Thyroid gland (tissue), 4 donors: ENCODE data around the gene PRKCE. TPM values are rescaled to one million over a fixed set of nuclear protein-coding genes. Genes with fewer than 3 reads are reported as not detected.

ENCODE experiments used
- DNase-seq, 2 donors: peaks; one replicate each; pipeline ENCODE4 v3.0.0-alpha.2; 2019
- H3K27ac ChIP-seq, 3 donors: fragments of 200-600 bp; sonication (generic); 1 replicate in 2 of 3; 2 replicates in 1 of 3; pipeline ENCODE4 v1.5.1; 2016 to 2019; ENCODE audit warnings: mild to moderate bottlenecking in 1 of 3, moderate library complexity in 1 of 3
- H3K27me3 ChIP-seq: fragments of 200-600 bp; sonication (generic); one replicate; pipeline ENCODE4 v1.5.1; 2019
- H3K36me3 ChIP-seq, 2 donors: fragments of 200-600 bp; sonication (generic); one replicate each; pipeline ENCODE4 v1.5.1; 2016 to 2019
- H3K4me1 ChIP-seq, 2 donors: fragments of 200-600 bp; sonication (generic); one replicate each; pipeline ENCODE4 v1.5.1; 2017 to 2019
- H3K4me3 ChIP-seq, 3 donors: fragments of 200-600 bp; sonication (generic); replicated peaks in 1 of 3; 1 replicate in 2 of 3; 2 replicates in 1 of 3; pipeline ENCODE4 v1.5.1; 2016; ENCODE audit warnings: mild to moderate bottlenecking in 1 of 3
- H3K9me3 ChIP-seq: fragments of 200-600 bp; sonication (generic); one replicate; pipeline ENCODE4 v1.5.1; 2017
- POLR2A ChIP-seq, 2 donors: fragments of 450-650 bp; IDR thresholded peaks; one replicate each; pipeline ENCODE4 v1.6.1; 2017; ENCODE audit warnings: antibody characterized with exemption in 2 of 2, mild to moderate bottlenecking in 2 of 2, moderate library complexity in 1 of 2
- WGBS, 2 donors: methylation state at CpG; one replicate each; pipeline ENCODE4 v1.1.5; 2017; 5-methylcytosine and 5-hydroxymethylcytosine counted together
- intact Hi-C: fragments of 100-400 bp; cut with DNase I; formaldehyde crosslinking; loops from one replicate; pipeline ENCODE4 v1.15.1; 2023
- total RNA-seq, 4 donors: library from RNA; depleted of rRNA; stranded (reverse); fragments of >200 nt; gene quantifications; one replicate each; pipeline ENCODE4 v1.2.3, GENCODE V29; 2016
- TF ChIP-seq, protein P1 (sequence below), 6 experiments: fragments of 200-600 bp in 3 of 6; fragments of 450-650 bp in 3 of 6; sonication (generic) in 3 of 6; IDR thresholded peaks; one replicate each; pipeline ENCODE4 v1.5.1; 2016 to 2019; ENCODE audit warnings: antibody characterized with exemption in 6 of 6, mild to moderate bottlenecking in 2 of 6, inconsistent platforms in 1 of 6, moderate library complexity in 1 of 6

PRKCE gene
- total RNA-seq, 4 donors from 2014 or later, result 8.4 to 35.3 (median 15.2) TPM

DNA sequence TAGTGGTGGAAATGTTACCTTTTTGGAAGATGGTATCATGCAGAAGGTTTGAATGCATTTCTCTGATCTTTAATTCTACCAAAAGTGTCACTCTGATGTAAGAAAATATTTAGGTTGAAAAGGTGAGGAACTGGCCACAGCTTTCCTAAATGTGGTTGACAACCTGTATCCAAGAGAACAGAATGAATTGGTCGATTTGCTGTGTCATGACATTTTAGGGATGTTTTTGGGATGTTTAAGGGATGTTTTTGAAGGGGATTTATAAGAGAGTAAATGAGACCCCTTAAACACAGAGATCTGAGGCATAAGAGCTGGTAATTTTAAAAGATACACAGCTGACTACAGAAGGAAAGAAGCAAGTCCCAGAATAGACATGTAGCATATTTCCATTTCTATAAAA, 375.0 kb downstream of the PRKCE start:
- Histone ChIP-seq H3K4me3 (no peak overlapping the region), H3K27ac (no peak overlapping the region), H3K27me3 (no peaks in the 10 kb centered on the region), H3K4me1 (peaks cover 11 to 16% of the 10 kb centered on the region in 2 donors), H3K36me3 (no peaks in the 10 kb centered on the region), H3K9me3 (no peaks in the 10 kb centered on the region)
- no peak for DNase-seq
- intact Hi-C loops, result no loop called here
- TF ChIP-seq, protein P1, sequence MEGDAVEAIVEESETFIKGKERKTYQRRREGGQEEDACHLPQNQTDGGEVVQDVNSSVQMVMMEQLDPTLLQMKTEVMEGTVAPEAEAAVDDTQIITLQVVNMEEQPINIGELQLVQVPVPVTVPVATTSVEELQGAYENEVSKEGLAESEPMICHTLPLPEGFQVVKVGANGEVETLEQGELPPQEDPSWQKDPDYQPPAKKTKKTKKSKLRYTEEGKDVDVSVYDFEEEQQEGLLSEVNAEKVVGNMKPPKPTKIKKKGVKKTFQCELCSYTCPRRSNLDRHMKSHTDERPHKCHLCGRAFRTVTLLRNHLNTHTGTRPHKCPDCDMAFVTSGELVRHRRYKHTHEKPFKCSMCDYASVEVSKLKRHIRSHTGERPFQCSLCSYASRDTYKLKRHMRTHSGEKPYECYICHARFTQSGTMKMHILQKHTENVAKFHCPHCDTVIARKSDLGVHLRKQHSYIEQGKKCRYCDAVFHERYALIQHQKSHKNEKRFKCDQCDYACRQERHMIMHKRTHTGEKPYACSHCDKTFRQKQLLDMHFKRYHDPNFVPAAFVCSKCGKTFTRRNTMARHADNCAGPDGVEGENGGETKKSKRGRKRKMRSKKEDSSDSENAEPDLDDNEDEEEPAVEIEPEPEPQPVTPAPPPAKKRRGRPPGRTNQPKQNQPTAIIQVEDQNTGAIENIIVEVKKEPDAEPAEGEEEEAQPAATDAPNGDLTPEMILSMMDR (IDR thresholded peaks at IDR 0.05), result no peak
- TF ChIP-seq POLR2A (IDR thresholded peaks at IDR 0.05), result no peak
- WGBS, 2 donors, result 85% methylated on average over 1 of the region's 1 CpG

GRCh38 chr2:46029332-46029811, 377.9 kb downstream of the PRKCE start:
- 42 to 50% methylated on average over 5 of the region's 5 CpGs for WGBS, 2 donors
- Histone ChIP-seq H3K4me3 (no peak overlapping the region), H3K36me3 (no peaks in the 10 kb centered on the region), H3K27ac (peak overlapping the region in 1 of 3 donors; percentile 41), H3K9me3 (no peaks in the 10 kb centered on the region), H3K4me1 (peaks cover 11 to 15% of the 10 kb centered on the region in 2 donors), H3K27me3 (no peaks in the 10 kb centered on the region)
- TF ChIP-seq, protein P1 (IDR thresholded peaks at IDR 0.05), result no peak
- TF ChIP-seq POLR2A (IDR thresholded peaks at IDR 0.05), result no peak
- intact Hi-C loops, result no loop called here
- no peak for DNase-seq

- Histone ChIP-seq H3K36me3 (no peaks in the 10 kb centered on the region), H3K27ac (peak overlapping the region in 1 of 3 donors; percentile 41)
- DNase-seq, result no peak
These were observed 378.9 kb downstream of the PRKCE start for GRCh38 chr2:46030330-46030729.

GRCh38 chr2:46032161-46032813, 380.8 kb downstream of the PRKCE start:
- no peak for DNase-seq
- H3K4me3 ChIP-seq, result no peak overlapping the region
- WGBS, 2 donors, result 82 to 83% methylated on average over 8 of the region's 8 CpGs
- peak overlapping the region in 1 of 3 donors; percentile 10 for H3K27ac ChIP-seq
- no peak for TF ChIP-seq POLR2A (IDR thresholded peaks at IDR 0.05)
- TF ChIP-seq, protein P1 (IDR thresholded peaks at IDR 0.05), result no peak
- intact Hi-C loops, result no loop called here
- H3K4me1 ChIP-seq, result peaks cover 4 to 11% of the 10 kb centered on the region in 2 donors
- H3K27me3 ChIP-seq, result no peaks in the 10 kb centered on the region
- H3K9me3 ChIP-seq, result no peaks in the 10 kb centered on the region
- no peaks in the 10 kb centered on the region for H3K36me3 ChIP-seq

More at GRCh38 chr2:46030330-46030729, 378.9 kb downstream of the PRKCE start:
- Histone ChIP-seq H3K27me3 (no peaks in the 10 kb centered on the region), H3K9me3 (no peaks in the 10 kb centered on the region), H3K4me3 (no peak overlapping the region), H3K4me1 (peaks cover 9 to 11% of the 10 kb centered on the region in 2 donors)
- 89 to 97% methylated on average over 2 of the region's 2 CpGs for WGBS, 2 donors
- intact Hi-C loops, result no loop called here
- TF ChIP-seq, protein P1 (IDR thresholded peaks at IDR 0.05), result no peak
- TF ChIP-seq POLR2A (IDR thresholded peaks at IDR 0.05), result no peak

DNA sequence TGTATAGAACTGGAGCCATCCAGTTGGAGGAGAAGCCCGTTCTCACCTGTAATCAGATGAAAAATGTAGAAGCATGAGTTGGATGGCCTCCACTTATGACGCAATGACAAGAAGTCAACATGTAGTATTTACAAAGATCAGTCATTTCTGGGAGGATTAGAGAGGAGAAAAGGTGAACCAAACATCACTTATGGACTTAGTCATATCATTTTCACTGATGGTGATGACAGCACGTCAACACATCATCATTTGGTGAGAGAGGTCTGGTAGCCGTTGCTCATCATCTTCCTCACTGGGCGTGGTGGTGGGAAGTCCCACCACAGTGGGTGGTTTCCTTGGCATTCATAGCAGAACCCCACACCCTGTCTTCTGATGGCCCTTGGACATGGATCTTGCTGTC, 381.5 kb downstream of the PRKCE start:
- DNase-seq, result no peak
- Histone ChIP-seq H3K4me1 (peaks cover 4 to 11% of the 10 kb centered on the region in 2 donors), H3K36me3 (no peaks in the 10 kb centered on the region), H3K9me3 (no peaks in the 10 kb centered on the region), H3K4me3 (no peak overlapping the region), H3K27me3 (no peaks in the 10 kb centered on the region), H3K27ac (peak overlapping the region in 1 of 3 donors; percentile 10)
- intact Hi-C loops, result no loop called here
- TF ChIP-seq, protein P1 (IDR thresholded peaks at IDR 0.05), result no peak
- WGBS, 2 donors, result 94 to 97% methylated on average over 5 of the region's 5 CpGs
